Neural crest cell (in vitro differentiated cells): Measurements from ENCODE around the gene CRNKL1. TPM values are rescaled to one million over a fixed set of nuclear protein-coding genes. Genes with fewer than 3 reads are reported as not detected.

Experiments
- DNase-seq: peaks from one replicate; pipeline ENCODE4 v3.0.0; 2021; ENCODE audit warnings: low read depth, mixed read lengths, low spot score
- H3K27ac Mint-ChIP-seq: one replicate; pipeline ENCODE4 v1.8.0; 2021; ENCODE audit warnings: mild to moderate bottlenecking, mixed read lengths; ENCODE audit not compliant: unreplicated experiment
- H3K27me3 Mint-ChIP-seq: 2 replicates; pipeline ENCODE4 v1.8.0; 2021; ENCODE audit warnings: low read depth, mild to moderate bottlenecking, mixed read lengths
- H3K36me3 Mint-ChIP-seq: 2 replicates; pipeline ENCODE4 v1.8.0; 2021; ENCODE audit warnings: low read depth, mild to moderate bottlenecking, mixed read lengths
- H3K4me1 Mint-ChIP-seq: 2 replicates; pipeline ENCODE4 v1.8.0; 2021; ENCODE audit warnings: mixed read lengths
- H3K4me3 Mint-ChIP-seq: one replicate; pipeline ENCODE4 v1.8.0; 2021; ENCODE audit warnings: mild to moderate bottlenecking, mixed read lengths
- H3K9me3 Mint-ChIP-seq: 2 replicates; pipeline ENCODE4 v1.8.0; 2021; ENCODE audit warnings: mixed read lengths
- total RNA-seq: library from RNA; stranded (reverse); gene quantifications from 2 replicates; pipeline ENCODE4 v1.2.1, GENCODE V29; 2021
- TF ChIP-seq, protein P1 (sequence below): fragments of 200-600 bp; sonication (generic); conservative IDR thresholded peaks from 2 replicates; pipeline ENCODE4 v1.5.0; 2021; ENCODE audit warnings: antibody characterized with exemption, mild to moderate bottlenecking

The CRNKL1 gene
- total RNA-seq, 1 donor from 2014 or later = 25.8 TPM

DNA sequence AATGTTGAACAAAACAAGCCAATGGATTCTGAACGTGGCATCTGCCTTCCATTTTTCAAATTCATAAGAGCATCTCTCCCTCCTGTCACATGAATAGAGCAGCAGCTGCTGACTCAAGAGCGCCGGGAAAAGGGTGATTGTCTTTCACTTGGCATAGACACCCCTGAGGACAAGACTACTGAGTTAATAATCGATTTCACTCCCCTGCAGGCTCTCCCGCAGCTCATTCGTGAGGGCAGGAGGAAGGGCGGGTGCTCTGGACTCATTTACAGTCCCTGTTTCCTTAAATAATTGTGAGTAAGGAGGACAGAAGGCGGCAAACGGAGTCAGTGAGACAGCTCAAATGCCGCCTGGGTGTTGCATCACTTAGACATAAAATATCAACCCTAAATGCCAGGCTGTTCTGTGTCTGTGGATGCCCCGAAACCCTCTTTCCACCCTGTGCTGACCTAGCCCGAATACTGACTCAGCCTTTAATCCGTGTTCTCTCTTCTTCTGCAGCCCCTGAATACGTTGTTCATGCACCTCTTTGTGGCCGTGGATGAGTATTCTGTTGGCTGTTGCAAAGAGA, 21.6 kb upstream of the CRNKL1 start:
- no peaks in the 10 kb centered on the region for H3K4me1 Mint-ChIP-seq
- DNase-seq = no peak

DNA sequence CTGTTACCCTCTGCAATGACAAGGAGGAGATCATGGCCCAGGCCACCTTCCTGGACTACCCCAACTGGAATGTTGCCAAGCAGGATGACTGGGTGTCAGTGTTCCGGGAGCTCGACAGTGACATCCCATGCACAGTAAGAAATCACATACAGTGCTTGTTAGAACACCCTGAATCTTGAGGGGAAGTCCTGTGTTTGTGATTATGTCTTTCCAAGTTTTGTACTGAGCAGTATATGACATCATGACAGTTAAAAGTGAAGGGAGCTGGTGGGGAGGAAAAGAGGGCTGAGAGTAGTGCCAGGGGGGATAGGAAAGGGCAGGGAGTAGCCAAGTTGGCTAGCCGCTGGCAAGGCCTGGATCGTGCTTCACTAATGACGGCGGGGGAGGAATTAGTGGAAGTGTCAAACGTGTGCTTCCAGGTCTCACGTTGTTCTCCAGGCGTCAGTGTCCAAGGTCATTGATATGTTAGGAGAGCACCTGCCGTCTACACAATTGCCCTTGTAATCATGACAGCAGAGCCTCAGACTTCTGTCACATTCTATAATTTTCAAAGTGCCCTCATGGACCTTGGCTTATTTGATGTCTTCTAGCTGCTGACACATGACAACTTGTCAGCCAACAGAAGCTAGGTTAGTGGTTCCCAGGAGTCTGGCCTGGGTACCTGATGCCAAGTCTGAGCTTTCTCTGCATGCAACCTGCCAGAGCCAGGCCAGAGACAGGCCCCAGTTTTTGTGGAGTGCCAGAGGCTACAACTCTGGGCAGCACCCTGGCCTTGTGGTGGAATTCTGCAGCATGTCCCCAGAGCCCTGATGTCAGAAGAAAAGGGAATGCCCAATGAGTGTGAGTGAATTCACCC, 18.8 kb upstream of the CRNKL1 start:
- no peak for DNase-seq
- TF ChIP-seq, protein P1, sequence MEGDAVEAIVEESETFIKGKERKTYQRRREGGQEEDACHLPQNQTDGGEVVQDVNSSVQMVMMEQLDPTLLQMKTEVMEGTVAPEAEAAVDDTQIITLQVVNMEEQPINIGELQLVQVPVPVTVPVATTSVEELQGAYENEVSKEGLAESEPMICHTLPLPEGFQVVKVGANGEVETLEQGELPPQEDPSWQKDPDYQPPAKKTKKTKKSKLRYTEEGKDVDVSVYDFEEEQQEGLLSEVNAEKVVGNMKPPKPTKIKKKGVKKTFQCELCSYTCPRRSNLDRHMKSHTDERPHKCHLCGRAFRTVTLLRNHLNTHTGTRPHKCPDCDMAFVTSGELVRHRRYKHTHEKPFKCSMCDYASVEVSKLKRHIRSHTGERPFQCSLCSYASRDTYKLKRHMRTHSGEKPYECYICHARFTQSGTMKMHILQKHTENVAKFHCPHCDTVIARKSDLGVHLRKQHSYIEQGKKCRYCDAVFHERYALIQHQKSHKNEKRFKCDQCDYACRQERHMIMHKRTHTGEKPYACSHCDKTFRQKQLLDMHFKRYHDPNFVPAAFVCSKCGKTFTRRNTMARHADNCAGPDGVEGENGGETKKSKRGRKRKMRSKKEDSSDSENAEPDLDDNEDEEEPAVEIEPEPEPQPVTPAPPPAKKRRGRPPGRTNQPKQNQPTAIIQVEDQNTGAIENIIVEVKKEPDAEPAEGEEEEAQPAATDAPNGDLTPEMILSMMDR = no peak
- no peaks in the 10 kb centered on the region for H3K36me3 Mint-ChIP-seq
- no peak overlapping the region for H3K4me3 Mint-ChIP-seq
- no peaks in the 10 kb centered on the region for H3K4me1 Mint-ChIP-seq
- no peaks in the 10 kb centered on the region for H3K9me3 Mint-ChIP-seq
- H3K27me3 Mint-ChIP-seq = peaks cover 2% of the 10 kb centered on the region
- no peak overlapping the region for H3K27ac Mint-ChIP-seq

More for the DNA sequence above, 21.6 kb upstream of the CRNKL1 start:
- TF ChIP-seq, protein P1 = no peak
- H3K4me3 Mint-ChIP-seq = no peak overlapping the region
- peaks cover 19% of the 10 kb centered on the region for H3K27me3 Mint-ChIP-seq
- no peak overlapping the region for H3K27ac Mint-ChIP-seq
- no peaks in the 10 kb centered on the region for H3K9me3 Mint-ChIP-seq
- no peaks in the 10 kb centered on the region for H3K36me3 Mint-ChIP-seq

DNA sequence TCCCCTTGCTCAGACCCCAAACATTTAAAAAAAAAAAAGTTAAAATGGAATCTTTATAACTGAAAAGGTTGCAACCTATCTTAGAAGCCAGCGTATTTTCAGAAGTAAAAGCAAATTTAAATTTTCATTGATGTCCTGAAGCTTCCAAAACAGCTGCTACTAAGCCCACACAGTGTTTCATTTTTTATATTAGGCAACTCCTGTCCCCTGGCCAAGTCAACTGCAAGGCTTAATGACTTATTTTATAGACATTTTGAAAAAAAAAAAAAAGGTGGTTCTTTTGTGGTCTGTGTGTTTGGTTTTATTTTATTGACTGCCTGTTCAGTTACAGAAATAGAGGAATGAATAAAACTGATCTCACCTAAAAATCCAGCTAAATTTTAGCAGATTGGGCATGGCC, 13.1 kb upstream of the CRNKL1 start:
- peaks cover 36% of the 10 kb centered on the region for H3K27me3 Mint-ChIP-seq
- TF ChIP-seq, protein P1 = no peak

DNA sequence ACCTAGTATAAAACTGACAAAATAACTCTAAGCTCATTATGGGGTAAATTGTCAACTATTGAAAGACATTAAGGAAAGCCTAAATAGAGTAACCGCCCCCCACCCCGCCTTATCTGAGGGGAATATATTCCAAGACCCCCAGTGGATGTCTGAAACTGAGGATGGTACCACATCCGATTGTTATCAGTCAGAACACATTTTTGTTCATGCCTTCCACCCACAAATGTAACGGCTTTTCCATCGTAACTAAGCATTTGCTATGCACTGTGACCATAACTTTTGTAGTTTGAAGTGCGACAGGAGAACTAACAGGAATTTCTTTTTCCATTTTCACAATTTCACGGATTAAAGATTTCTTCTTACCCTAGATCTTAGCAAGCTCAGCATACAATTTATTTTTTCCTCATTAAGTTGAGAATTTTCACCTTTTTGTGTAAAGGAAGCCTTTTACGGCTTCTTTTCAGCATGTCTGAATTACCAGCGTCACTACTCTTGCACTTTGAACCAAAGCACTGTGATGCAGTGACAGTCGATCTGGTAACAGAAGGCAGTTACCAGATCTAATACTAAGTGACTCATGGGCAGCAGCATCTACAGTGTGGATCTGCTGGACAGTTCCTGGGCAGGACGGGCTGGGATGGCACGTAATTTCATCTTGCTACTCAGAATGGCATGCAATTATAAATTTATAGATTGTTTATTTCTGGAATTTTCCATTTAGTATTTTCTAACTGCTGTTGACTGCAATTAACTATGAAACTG, 11.9 kb upstream of the CRNKL1 start:
- DNase-seq = no peak
- Mint-ChIP-seq H3K27ac (no peak overlapping the region), H3K4me3 (no peak overlapping the region), H3K36me3 (no peaks in the 10 kb centered on the region), H3K27me3 (peaks cover 41% of the 10 kb centered on the region), H3K4me1 (no peaks in the 10 kb centered on the region), H3K9me3 (no peaks in the 10 kb centered on the region)
- TF ChIP-seq, protein P1 = no peak

More for the DNA sequence above, 13.1 kb upstream of the CRNKL1 start:
- Mint-ChIP-seq H3K4me1 (no peaks in the 10 kb centered on the region), H3K9me3 (no peaks in the 10 kb centered on the region), H3K36me3 (no peaks in the 10 kb centered on the region), H3K27ac (no peak overlapping the region), H3K4me3 (no peak overlapping the region)
- DNase-seq = no peak

DNA sequence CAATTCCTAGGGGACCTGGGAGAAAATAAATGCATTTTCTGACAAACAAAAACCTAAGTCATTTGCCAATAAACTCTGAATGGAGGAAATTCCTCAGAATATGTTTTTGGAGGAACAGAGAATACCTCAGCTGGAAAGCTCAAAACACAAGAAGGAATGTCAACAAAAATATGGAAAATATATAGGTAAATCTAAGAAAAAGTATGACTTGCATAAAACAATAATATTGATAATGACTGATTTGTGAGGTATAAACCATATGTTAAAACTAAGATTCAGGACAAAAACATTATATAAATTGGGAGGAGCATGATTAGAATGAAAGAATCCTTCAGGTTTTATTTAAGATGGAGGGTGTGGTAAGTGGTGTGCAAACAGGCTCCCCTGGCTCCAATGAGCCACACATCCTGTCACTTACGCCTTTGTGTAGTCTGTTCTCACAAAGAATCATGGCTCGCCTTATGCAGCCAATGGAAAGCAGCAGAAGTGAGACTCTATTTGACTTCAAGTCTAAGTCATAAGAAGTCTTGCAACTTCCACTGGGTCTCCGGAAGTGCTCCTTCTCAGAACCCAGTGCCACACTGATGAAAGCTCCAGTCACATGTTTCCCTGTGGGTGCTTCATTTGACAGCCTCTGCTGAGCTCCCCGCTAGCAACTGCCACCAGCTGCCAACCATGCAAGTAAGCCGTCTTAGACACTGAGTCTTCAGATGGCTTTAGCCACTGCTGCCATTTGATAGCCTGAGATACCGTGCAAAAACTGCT, 8.2 kb upstream of the CRNKL1 start:
- H3K27me3 Mint-ChIP-seq = peaks cover 41% of the 10 kb centered on the region

More for the DNA sequence above, 8.2 kb upstream of the CRNKL1 start:
- no peak for DNase-seq
- H3K27ac Mint-ChIP-seq = no peak overlapping the region
- TF ChIP-seq, protein P1 = no peak
- no peaks in the 10 kb centered on the region for H3K9me3 Mint-ChIP-seq
- H3K4me3 Mint-ChIP-seq = no peak overlapping the region
- H3K36me3 Mint-ChIP-seq = no peaks in the 10 kb centered on the region
- no peaks in the 10 kb centered on the region for H3K4me1 Mint-ChIP-seq
